IMR-90 (cell line): Measurements from ENCODE around the gene MFAP3L. TPM values are rescaled to one million over a fixed set of nuclear protein-coding genes. Genes with fewer than 3 reads are reported as not detected.

Experiments
- ATAC-seq: fragments of 200-7000 bp; cut with Tn5 transposase; 2 replicates; pipeline ENCODE4 v1.9.1; 2020; ENCODE audit warnings: low read depth, mild to moderate bottlenecking, moderate library complexity
- BruUV-seq: library from RNA; stranded (reverse); fragments of 400-500 nt; replicated peaks from 2 replicates; lab custom pipeline; 2021; lab: Mats Ljungman, UMichigan
- CTCF ChIA-PET: fragments of 300-600 bp; formaldehyde crosslinking; extraction: SDS; loops from one replicate; lab custom pipeline; 2021; ENCODE audit warnings: antibody characterized with exemption; lab: Yijun Ruan, JAX
- POLR2A ChIA-PET: fragments of 300-600 bp; sonication (Branson Sonifier 250); formaldehyde crosslinking; loops from one replicate; lab custom pipeline; 2022; ENCODE audit warnings: antibody characterized with exemption; ENCODE audit not compliant: unreplicated experiment; lab: Charles Lee
- DNase-seq: peaks from one replicate; pipeline ENCODE4 v3.0.0; 2013
- H2AFZ ChIP-seq: replicated peaks from 2 replicates; pipeline ENCODE3; 2013; ENCODE audit warnings: low read length, mild to moderate bottlenecking; ENCODE audit not compliant: poor library complexity
- H2AK5ac ChIP-seq: 2 replicates; pipeline ENCODE4 v1.6.1; 2013; ENCODE audit warnings: low read depth, low read length, inconsistent platforms
- H2AK9ac ChIP-seq: replicated peaks from 2 replicates; pipeline ENCODE3; 2013; ENCODE audit warnings: mild to moderate bottlenecking, low read depth, low read length, moderate library complexity; ENCODE audit not compliant: poor library complexity
- H2BK120ac ChIP-seq: 2 replicates; pipeline ENCODE4 v1.6.1; 2013; ENCODE audit warnings: low read depth, low read length, inconsistent platforms
- H2BK15ac ChIP-seq: 3 replicates; pipeline ENCODE4 v1.6.1; 2013; ENCODE audit warnings: low read depth, low read length, inconsistent platforms
- H2BK20ac ChIP-seq: 2 replicates; pipeline ENCODE4 v1.6.1; 2013; ENCODE audit warnings: low read depth, mild to moderate bottlenecking, inconsistent platforms, low read length, moderate library complexity
- H2BK5ac ChIP-seq: 2 replicates; pipeline ENCODE4 v1.6.1; 2013; ENCODE audit warnings: mild to moderate bottlenecking, low read depth, low read length, inconsistent platforms; ENCODE audit not compliant: poor library complexity, severe bottlenecking
- H3K14ac ChIP-seq: replicated peaks from 2 replicates; pipeline ENCODE4 v1.6.1; 2013; ENCODE audit warnings: low read depth, low read length, inconsistent platforms
- H3K18ac ChIP-seq: 2 replicates; pipeline ENCODE4 v1.6.1; 2013; ENCODE audit warnings: low read depth, low read length, control low read depth
- H3K23ac ChIP-seq: 2 replicates; pipeline ENCODE4 v1.6.1; 2013; ENCODE audit warnings: low read depth, low read length, inconsistent platforms
- H3K27ac ChIP-seq: 2 replicates; pipeline ENCODE4 v1.5.1; 2013; ENCODE audit warnings: mild to moderate bottlenecking, control low read depth, low read length; ENCODE audit not compliant: insufficient read depth
- H3K27me3 ChIP-seq: 2 replicates; pipeline ENCODE4 v1.6.1; 2013; ENCODE audit warnings: low read length; ENCODE audit not compliant: control insufficient read depth, insufficient read depth
- H3K36me3 ChIP-seq: 2 replicates; pipeline ENCODE4 v1.6.1; 2013; ENCODE audit warnings: low read length, mixed read lengths; ENCODE audit not compliant: control insufficient read depth, insufficient read depth
- H3K4ac ChIP-seq: 2 replicates; pipeline ENCODE4 v1.6.1; 2013; ENCODE audit warnings: low read depth, low read length, inconsistent platforms
- H3K4me1 ChIP-seq: 2 replicates; pipeline ENCODE4 v1.6.1; 2013; ENCODE audit warnings: low read length, mixed read lengths; ENCODE audit not compliant: control insufficient read depth, insufficient read depth
- H3K4me2 ChIP-seq: 2 replicates; pipeline ENCODE4 v1.6.1; 2013; ENCODE audit warnings: low read depth, mild to moderate bottlenecking, control low read depth, low read length, moderate library complexity
- H3K4me3 ChIP-seq: 2 replicates; pipeline ENCODE4 v1.5.1; 2013; ENCODE audit warnings: low read depth, mild to moderate bottlenecking, control low read depth, low read length, moderate library complexity; ENCODE audit not compliant: insufficient read depth
- H3K56ac ChIP-seq: 2 replicates; pipeline ENCODE4 v1.6.1; 2013; ENCODE audit warnings: low read length, inconsistent platforms; ENCODE audit not compliant: insufficient read depth; ENCODE audit errors: extremely low read depth
- H3K79me1 ChIP-seq, 2 experiments: 2 replicates each; pipeline ENCODE4 v1.6.1; 2013; ENCODE audit warnings: low read length in 2 of 2, inconsistent platforms in 1 of 2, low read depth in 1 of 2
- H3K9ac ChIP-seq: 2 replicates; pipeline ENCODE4 v1.6.1; 2013; ENCODE audit warnings: low read depth, low read length, control low read depth
- H3K9me1 ChIP-seq: 2 replicates; pipeline ENCODE4 v1.6.1; 2013; ENCODE audit warnings: low read length, inconsistent platforms; ENCODE audit not compliant: insufficient read depth
- H3K9me3 ChIP-seq: 2 replicates; pipeline ENCODE4 v1.6.1; 2013; ENCODE audit warnings: low read length; ENCODE audit not compliant: control insufficient read depth, insufficient read depth
- H4K20me1 ChIP-seq: 2 replicates; pipeline ENCODE4 v1.6.1; 2013; ENCODE audit warnings: low read length, inconsistent platforms; ENCODE audit not compliant: insufficient read depth
- H4K5ac ChIP-seq: 2 replicates; pipeline ENCODE4 v1.6.1; 2013; ENCODE audit warnings: mild to moderate bottlenecking, low read depth, low read length, control low read depth
- H4K8ac ChIP-seq, 2 experiments: 2 replicates each; pipeline ENCODE4 v1.6.1; 2013; ENCODE audit warnings: low read depth in 2 of 2, low read length in 2 of 2, control low read depth in 1 of 2, inconsistent platforms in 1 of 2
- H4K91ac ChIP-seq: 2 replicates; pipeline ENCODE4 v1.6.1; 2013; ENCODE audit warnings: low read depth, low read length, inconsistent platforms; ENCODE audit not compliant: insufficient read depth
- FOS ChIP-seq: fragments of 150-350 bp; IDR thresholded peaks from 2 replicates; pipeline ENCODE4 v1.6.1; 2016; ENCODE audit warnings: low read depth, low read length
- NFE2L2 ChIP-seq: fragments of 150-350 bp; IDR thresholded peaks from 2 replicates; pipeline ENCODE4 v1.6.1; 2016; ENCODE audit warnings: low read depth, mild to moderate bottlenecking, low read length
- POLR2A ChIP-seq: IDR thresholded peaks from 2 replicates; pipeline ENCODE4 v1.6.1; 2012; ENCODE audit warnings: mild to moderate bottlenecking, low read depth, low read length
- RAD21 ChIP-seq: IDR thresholded peaks from 2 replicates; pipeline ENCODE4 v1.6.1; 2012; ENCODE audit warnings: low read length, improper control_type of control experiment
- RCOR1 ChIP-seq: IDR thresholded peaks from 2 replicates; pipeline ENCODE4 v1.6.1; 2012; ENCODE audit warnings: mild to moderate bottlenecking, low read length, improper control_type of control experiment; ENCODE audit not compliant: insufficient replicate concordance
- RFX5 ChIP-seq: IDR thresholded peaks from 2 replicates; pipeline ENCODE4 v1.8.0; 2012; ENCODE audit warnings: low read depth, mild to moderate bottlenecking, low read length, moderate library complexity
- WGBS, 2 experiments: methylation state at CpG; one replicate each; pipeline versions ENCODE4 v1.1.5 to v1.1.7; 2013; ENCODE audit warnings: missing lambda C conversion rate in 2 of 2; ENCODE audit not compliant: insufficient read length in 1 of 2; ENCODE audit errors: extremely low coverage in 2 of 2; 5-methylcytosine and 5-hydroxymethylcytosine counted together
- dilution Hi-C: fragments of 300-500 bp; cut with HindIII; formaldehyde crosslinking; loops from one replicate; pipeline ENCODE4 v1.14.3; 2018; ENCODE audit warnings: low sequenced_read_pairs; ENCODE audit not compliant: unreplicated experiment
- in situ Hi-C: fragments of 300-500 bp; cut with MboI; formaldehyde crosslinking; loops from 3 replicates; pipeline ENCODE4 v1.14.3; 2019; ENCODE audit warnings: low sequenced_read_pairs, inconsistent platforms, mixed read lengths
- intact Hi-C: fragments of 100-400 bp; cut with micrococcal nuclease; formaldehyde crosslinking; loops from 2 replicates; pipeline ENCODE4 v1.10.0; 2022
- polyA plus RNA-seq, 3 experiments: library from polyadenylated mRNA; depleted of rRNA; stranded (reverse); fragments of >200 nt; gene quantifications; 2 replicates each; pipeline ENCODE4 v1.2.3, GENCODE V29; 2012; ENCODE audit warnings: low replicate concordance in 1 of 3
- total RNA-seq: library from RNA; depleted of rRNA; stranded (reverse); fragments of >200 nt; gene quantifications from 2 replicates; pipeline ENCODE4 v1.2.3, GENCODE V29; 2012

The MFAP3L gene
- total and polyA plus RNA-seq, 2 of the 4 experiments (the other 2 are of a cell fraction): 0.22 to 0.36 TPM

GRCh38 chr4:169975838-169976796 lies 50.1 kb downstream of the MFAP3L start:
- H3K36me3 ChIP-seq: no peaks in the 10 kb centered on the region
- CTCF ChIA-PET: interaction anchor here (0.8 kb wide), 1 partner anchor 12 kb away, joined by 3 read pairs; no protein-coding TSS in a partner anchor
- dilution Hi-C loops (no loop called here), intact Hi-C loops (no loop called here), in situ Hi-C loops (no loop called here)
- no peak overlapping the region for H3K18ac ChIP-seq
- no peak overlapping the region for H2BK5ac ChIP-seq
- H3K4me3 ChIP-seq: no peak overlapping the region
- no peak overlapping the region for H3K4ac ChIP-seq
- WGBS, 2 experiments: 38% methylated on average over 6 of the region's 14 CpGs; no CpG with 5 or more reads in 1 of the 2 experiments
- DNase-seq: no peak
- no peak overlapping the region for H2AFZ ChIP-seq
- no peaks in the 10 kb centered on the region for H3K79me1 ChIP-seq
- no peak overlapping the region for H3K14ac ChIP-seq
- H2BK120ac ChIP-seq: no peak overlapping the region
- no peaks in the 10 kb centered on the region for H3K27me3 ChIP-seq
- no TSS peak for BruUV-seq
- H2BK15ac ChIP-seq: no peak overlapping the region
- no peak overlapping the region for H3K23ac ChIP-seq
- POLR2A ChIA-PET: no interaction called here
- H4K8ac ChIP-seq: no peak overlapping the region
- TF ChIP-seq RFX5: no peak
- TF ChIP-seq RCOR1: no peak
- TF ChIP-seq FOS: no peak
- TF ChIP-seq RAD21: no peak
- TF ChIP-seq POLR2A: no peak
- TF ChIP-seq NFE2L2: no peak
- no peaks in the 10 kb centered on the region for H3K9me3 ChIP-seq
- H4K91ac ChIP-seq: no peak overlapping the region
- no peak overlapping the region for H3K9ac ChIP-seq
- H3K56ac ChIP-seq: no peak overlapping the region
- H2BK20ac ChIP-seq: no peak overlapping the region
- H3K27ac ChIP-seq: no peak overlapping the region
- no peaks in the 10 kb centered on the region for H4K20me1 ChIP-seq
- H2AK5ac ChIP-seq: no peak overlapping the region
- no peak overlapping the region for H3K4me2 ChIP-seq
- no peaks in the 10 kb centered on the region; the same call in 1 of the 2 replicates for H3K9me1 ChIP-seq
- H2AK9ac ChIP-seq: no peak overlapping the region
- no peak for ATAC-seq
- H4K5ac ChIP-seq: no peak overlapping the region
- H3K4me1 ChIP-seq: no peaks in the 10 kb centered on the region
